Activated naive CD8-positive, alpha-beta T cell treated with anti-CD3 and anti-CD28 coated beads, Interleukin-2, amount 10 ng/mL, durations not matched to agents 7 days and 5 days (primary cell): Measurements from ENCODE around the gene ATXN1. TPM values are rescaled to one million over a fixed set of nuclear protein-coding genes. Genes with fewer than 3 reads are reported as not detected.
A peak's percentile ranks its signal among the peaks of the same experiment; 100 is the strongest.
"Not testable (repeated sequence)": the region's sequence is repeated elsewhere in the genome, so short reads cannot be mapped to it uniquely, and the experiment has no call there.

ENCODE experiments used
- ATAC-seq: fragments of 150-1000 bp; cut with Tn5 transposase; one replicate; pipeline ENCODE4 v1.10.0; 2021; ENCODE audit warnings: low read depth, moderate library complexity
- POLR2A ChIA-PET: fragments of 350-600 bp; sonication (Branson Sonifier 250); formaldehyde crosslinking; loops from one replicate; lab custom pipeline; 2021; ENCODE audit warnings: antibody characterized with exemption; lab: Charles Lee
- DNase-seq: peaks from one replicate; pipeline ENCODE4 v3.0.0; 2021
- H3K27ac Mint-ChIP-seq: one replicate; pipeline ENCODE4 v1.8.0; 2022; ENCODE audit warnings: mild to moderate bottlenecking, mixed read lengths
- H3K27me3 Mint-ChIP-seq: one replicate; pipeline ENCODE4 v1.8.0; 2022; ENCODE audit warnings: mild to moderate bottlenecking, moderate library complexity, mixed read lengths
- H3K36me3 Mint-ChIP-seq: one replicate; pipeline ENCODE4 v1.8.0; 2021; ENCODE audit warnings: mild to moderate bottlenecking, mixed read lengths
- H3K4me1 Mint-ChIP-seq: one replicate; pipeline ENCODE4 v1.8.0; 2021; ENCODE audit warnings: mixed read lengths
- H3K4me3 Mint-ChIP-seq: one replicate; pipeline ENCODE4 v1.8.0; 2022; ENCODE audit warnings: mild to moderate bottlenecking, moderate library complexity, mixed read lengths
- H3K9me3 Mint-ChIP-seq: one replicate; pipeline ENCODE4 v1.8.0; 2021; ENCODE audit warnings: mixed read lengths
- total RNA-seq, 2 experiments: library from RNA; stranded (reverse); gene quantifications; one replicate each; pipeline ENCODE4 v1.2.3, GENCODE V29; 2021

The ATXN1 gene
- total RNA-seq, 2 experiments from 2014 or later: 63.6 to 67.2 TPM

DNA sequence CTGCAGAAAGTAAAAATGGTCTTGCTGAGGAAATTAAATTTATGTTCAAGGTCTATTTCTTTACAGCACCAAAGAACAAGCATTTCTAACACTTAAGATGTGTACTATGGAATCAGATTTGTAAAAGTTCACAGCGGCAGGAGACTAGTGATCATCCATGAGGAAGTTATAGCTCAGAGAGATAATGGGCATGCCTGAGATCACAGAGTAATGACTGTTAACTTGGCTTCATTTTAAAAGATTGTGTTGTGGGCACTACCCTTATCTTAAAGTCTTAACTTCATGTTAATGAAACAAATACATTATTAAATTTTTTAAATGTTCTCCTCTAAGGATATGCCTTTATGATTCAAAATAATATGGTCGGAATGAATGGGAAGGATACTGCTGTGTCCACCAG, 354.3 kb downstream of the ATXN1 start:
- peaks cover 9% of the 10 kb centered on the region for H3K36me3 Mint-ChIP-seq
- no peaks in the 10 kb centered on the region for H3K27me3 Mint-ChIP-seq
- POLR2A ChIA-PET: interaction anchor here (1.3 kb wide), 1 partner anchor 14 kb away, joined by 5 read pairs; no protein-coding TSS in a partner anchor
- ATAC-seq (no peak), DNase-seq (no peak)
- H3K27ac Mint-ChIP-seq: no peak overlapping the region
- no peak overlapping the region for H3K4me3 Mint-ChIP-seq
- H3K9me3 Mint-ChIP-seq: no peaks in the 10 kb centered on the region
- H3K4me1 Mint-ChIP-seq: peaks cover 20% of the 10 kb centered on the region

DNA sequence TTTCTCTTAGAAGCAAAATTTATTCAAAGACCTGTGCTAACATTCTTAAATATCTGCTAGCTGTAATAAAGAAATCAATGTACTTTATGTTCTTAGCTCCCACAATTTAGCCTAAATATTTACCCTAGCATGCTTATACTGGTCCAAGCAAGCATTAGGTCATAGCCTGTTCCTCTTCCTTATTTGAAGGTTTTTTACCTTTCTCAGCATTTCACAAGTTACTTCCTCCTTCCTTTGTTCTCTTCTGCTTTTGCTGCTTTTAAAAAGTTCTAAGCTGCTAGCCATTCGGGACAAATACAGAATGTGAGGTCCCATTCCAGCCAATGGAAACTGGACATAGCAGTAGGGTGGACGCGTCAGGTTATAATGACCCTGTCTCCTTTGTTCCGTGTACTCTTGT, 354.7 kb downstream of the ATXN1 start:
- POLR2A ChIA-PET: interaction anchor here (0.5 to 1.3 kb wide), 2 partner anchors 14 to 1379 kb away, joined by 4 to 5 read pairs; no protein-coding TSS in a partner anchor
- not testable (repeated sequence) for H3K27ac Mint-ChIP-seq, H3K4me3 Mint-ChIP-seq, ATAC-seq, DNase-seq, H3K27me3 Mint-ChIP-seq, H3K9me3 Mint-ChIP-seq
- peaks cover 22% of the 10 kb centered on the region for H3K4me1 Mint-ChIP-seq
- peaks cover 11% of the 10 kb centered on the region for H3K36me3 Mint-ChIP-seq

DNA sequence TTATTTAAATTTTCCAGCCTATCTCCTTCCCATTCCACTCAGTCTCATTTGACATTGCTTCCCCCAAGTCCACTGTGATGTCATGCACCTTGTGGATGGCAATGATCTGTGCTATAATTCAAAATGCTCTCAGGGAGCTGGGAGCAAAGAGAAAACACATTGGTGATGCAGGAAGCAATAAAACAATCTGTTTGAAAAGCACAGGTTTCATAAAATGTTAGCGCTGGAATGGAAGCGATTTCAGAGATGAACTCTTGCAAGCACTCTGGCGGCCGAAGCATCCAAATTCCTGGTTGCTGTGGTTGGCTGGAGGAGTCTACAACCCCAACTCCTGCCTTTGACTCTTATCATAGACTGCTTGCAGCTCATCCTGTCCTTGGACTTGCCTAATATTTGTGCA, 355.9 kb downstream of the ATXN1 start:
- Mint-ChIP-seq H3K27me3 (no peaks in the 10 kb centered on the region), H3K4me3 (no peak overlapping the region), H3K9me3 (no peaks in the 10 kb centered on the region), H3K36me3 (peaks cover 11% of the 10 kb centered on the region), H3K4me1 (peaks cover 22% of the 10 kb centered on the region), H3K27ac (no peak overlapping the region)
- DNase-seq (no peak), ATAC-seq (no peak)
- POLR2A ChIA-PET: no interaction called here

DNA sequence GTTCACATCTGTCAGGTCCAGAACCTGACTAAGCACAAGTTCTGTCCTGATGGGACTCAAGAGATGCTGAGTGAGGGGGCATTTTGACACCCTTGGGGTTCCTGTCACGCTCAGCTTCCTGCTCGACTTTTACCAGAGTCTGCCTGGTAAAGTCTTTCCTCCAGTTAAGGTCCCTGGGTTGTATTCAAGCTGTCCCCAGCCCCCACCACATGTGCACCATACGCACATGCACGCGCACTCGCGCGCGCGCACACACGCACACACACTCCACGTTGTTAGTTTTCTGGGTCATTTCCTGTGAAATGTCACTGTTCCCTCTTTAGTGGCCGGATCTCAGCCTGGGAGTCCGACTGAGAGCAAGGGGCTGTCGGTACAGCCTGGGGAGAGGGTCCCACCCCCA, 356.8 kb downstream of the ATXN1 start:
- ATAC-seq (no peak), DNase-seq (no peak)
- POLR2A ChIA-PET: no interaction called here
- Mint-ChIP-seq H3K4me3 (no peak overlapping the region), H3K36me3 (peaks cover 11% of the 10 kb centered on the region), H3K9me3 (no peaks in the 10 kb centered on the region), H3K4me1 (peaks cover 16% of the 10 kb centered on the region), H3K27ac (peak overlapping the region; percentile 63), H3K27me3 (no peaks in the 10 kb centered on the region)

DNA sequence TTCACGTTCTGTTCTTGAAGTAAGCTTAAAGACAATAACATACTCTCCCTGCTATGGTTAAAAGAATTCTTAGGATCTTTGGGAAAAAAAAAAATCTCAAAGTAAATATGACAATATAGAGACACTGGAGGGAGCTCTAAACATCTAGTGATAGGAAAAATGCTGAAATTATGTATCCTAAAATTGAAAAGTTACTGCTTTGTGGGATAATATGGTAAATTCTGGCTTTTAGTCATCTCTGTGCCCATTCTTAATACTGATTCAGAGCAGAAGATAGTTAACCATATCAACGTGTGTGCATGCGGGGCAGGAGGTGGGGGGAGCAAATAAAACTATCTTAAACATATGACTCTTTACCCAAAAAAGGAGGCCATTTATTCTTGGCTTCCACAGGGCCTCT, 357.4 kb downstream of the ATXN1 start:
- peaks cover 11% of the 10 kb centered on the region for H3K36me3 Mint-ChIP-seq
- no peaks in the 10 kb centered on the region for H3K27me3 Mint-ChIP-seq
- DNase-seq: no peak
- H3K4me3 Mint-ChIP-seq: no peak overlapping the region
- H3K9me3 Mint-ChIP-seq: no peaks in the 10 kb centered on the region
- ATAC-seq: no peak
- peaks cover 14% of the 10 kb centered on the region for H3K4me1 Mint-ChIP-seq
- H3K27ac Mint-ChIP-seq: no peak overlapping the region
- POLR2A ChIA-PET: no interaction called here

DNA sequence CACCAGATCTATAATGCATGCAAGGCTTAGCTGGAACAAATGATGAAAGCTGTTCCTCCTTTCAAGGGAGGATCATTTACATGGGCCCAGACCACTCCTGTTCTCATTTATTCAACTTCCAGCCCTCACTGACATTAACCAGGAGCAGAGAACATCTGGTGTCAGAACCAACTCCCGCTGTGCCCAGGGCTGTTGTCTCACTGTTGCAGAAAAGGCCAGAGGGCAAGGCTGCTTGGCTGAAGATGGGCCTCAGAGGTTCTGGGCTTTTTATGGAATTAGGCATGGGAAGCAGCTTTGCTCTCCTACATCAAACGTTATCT, 358.7 kb downstream of the ATXN1 start:
- Mint-ChIP-seq H3K36me3 (peaks cover 8% of the 10 kb centered on the region), H3K27me3 (no peaks in the 10 kb centered on the region), H3K4me3 (no peak overlapping the region), H3K27ac (no peak overlapping the region), H3K9me3 (no peaks in the 10 kb centered on the region), H3K4me1 (peaks cover 10% of the 10 kb centered on the region)
- POLR2A ChIA-PET: no interaction called here
- DNase-seq (no peak), ATAC-seq (no peak)

DNA sequence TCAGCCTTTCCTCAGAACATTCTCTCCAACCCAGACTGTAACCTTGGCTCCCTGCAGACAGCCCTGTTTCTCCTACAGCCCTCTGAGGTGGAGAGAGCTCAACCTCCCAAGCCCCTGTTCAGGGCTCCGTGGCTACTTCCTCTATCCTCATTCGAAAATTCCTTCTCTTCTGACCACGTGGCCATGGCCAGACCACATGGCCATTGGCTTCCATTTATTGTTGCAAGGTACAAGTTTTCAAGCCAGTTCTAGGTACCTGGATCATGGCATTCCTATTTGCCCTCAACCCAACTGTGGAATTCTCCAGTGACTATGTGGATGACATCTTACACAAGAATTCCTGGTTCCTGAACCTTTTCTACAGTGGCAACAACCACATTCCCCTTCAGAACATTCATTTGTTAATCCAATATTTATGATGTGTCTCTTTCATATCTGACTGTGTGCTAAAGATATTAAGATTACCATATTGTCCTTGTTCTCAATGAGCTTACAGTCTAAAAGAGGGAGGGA, 361.0 kb downstream of the ATXN1 start:
- no peak for ATAC-seq
- no peaks in the 10 kb centered on the region for H3K9me3 Mint-ChIP-seq
- DNase-seq: no peak
- peaks cover 5% of the 10 kb centered on the region for H3K4me1 Mint-ChIP-seq
- H3K27ac Mint-ChIP-seq: no peak overlapping the region
- POLR2A ChIA-PET: no interaction called here
- H3K4me3 Mint-ChIP-seq: no peak overlapping the region
- peaks cover 8% of the 10 kb centered on the region for H3K36me3 Mint-ChIP-seq
- no peaks in the 10 kb centered on the region for H3K27me3 Mint-ChIP-seq

DNA sequence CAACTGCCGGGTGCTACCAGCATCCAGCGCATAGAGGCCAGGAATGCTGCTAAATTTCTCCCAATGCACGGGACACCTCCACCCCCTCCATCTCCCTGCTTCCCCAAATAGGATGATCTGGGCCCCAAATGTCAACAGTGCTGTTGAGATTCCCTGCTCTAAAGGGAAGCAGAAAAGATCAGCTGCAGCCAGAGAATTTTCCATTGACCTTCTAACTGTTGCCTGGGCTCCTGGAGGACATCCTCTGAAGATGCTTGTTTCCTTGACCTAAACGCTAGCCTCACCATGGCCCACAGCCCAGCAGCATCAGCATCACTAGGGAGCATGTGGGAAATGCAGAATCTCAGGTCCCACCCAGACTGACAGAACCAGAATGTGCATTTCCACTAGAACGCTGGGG, 361.6 kb downstream of the ATXN1 start:
- Mint-ChIP-seq H3K4me1 (peaks cover 5% of the 10 kb centered on the region), H3K9me3 (no peaks in the 10 kb centered on the region), H3K27ac (no peak overlapping the region), H3K4me3 (no peak overlapping the region), H3K27me3 (no peaks in the 10 kb centered on the region), H3K36me3 (peaks cover 8% of the 10 kb centered on the region)
- ATAC-seq: no peak
- POLR2A ChIA-PET: no interaction called here
- DNase-seq: no peak

DNA sequence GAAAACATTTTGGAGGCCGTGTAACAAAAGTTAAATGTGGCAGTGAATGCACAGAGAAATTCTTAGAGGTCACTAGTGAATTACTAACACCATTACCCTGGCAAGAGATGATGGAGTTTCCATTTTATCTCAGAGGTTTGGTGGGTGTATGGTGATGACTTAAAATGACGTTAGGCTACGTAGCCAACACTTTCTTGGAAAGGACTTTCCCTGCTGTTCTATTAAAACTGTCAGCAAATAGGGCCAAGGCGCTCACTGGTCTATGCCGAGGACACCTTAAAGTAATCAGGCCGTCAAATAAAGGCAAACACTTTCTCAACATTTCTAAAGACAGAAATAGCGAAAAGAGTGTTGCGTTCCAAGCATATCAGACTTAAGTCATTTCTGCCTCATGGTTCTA, 362.1 kb downstream of the ATXN1 start:
- Mint-ChIP-seq H3K27me3 (no peaks in the 10 kb centered on the region), H3K4me3 (no peak overlapping the region), H3K27ac (no peak overlapping the region), H3K9me3 (no peaks in the 10 kb centered on the region), H3K4me1 (peaks cover 5% of the 10 kb centered on the region), H3K36me3 (peaks cover 8% of the 10 kb centered on the region)
- DNase-seq: no peak
- POLR2A ChIA-PET: no interaction called here
- no peak for ATAC-seq

DNA sequence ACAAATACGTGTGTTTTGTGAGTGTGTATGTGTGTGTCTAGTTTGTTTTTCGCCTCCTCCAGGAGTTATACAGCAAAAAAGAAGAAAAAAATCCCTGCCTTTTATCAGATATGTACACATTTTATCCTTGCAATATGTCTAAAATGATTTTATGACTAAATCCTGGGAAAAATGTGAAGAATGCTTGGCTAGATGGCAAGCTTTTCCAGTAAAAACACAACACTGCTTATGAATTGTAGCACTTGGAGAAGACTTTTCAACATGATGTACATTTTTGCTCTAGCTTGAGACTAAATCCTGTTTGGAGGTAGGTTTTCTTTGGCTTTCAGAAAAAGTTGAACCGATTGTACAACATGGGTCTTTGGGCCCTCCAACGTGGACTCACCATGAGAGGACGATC, 362.7 kb downstream of the ATXN1 start:
- H3K4me3 Mint-ChIP-seq: no peak overlapping the region
- H3K36me3 Mint-ChIP-seq: peaks cover 10% of the 10 kb centered on the region
- no peaks in the 10 kb centered on the region for H3K27me3 Mint-ChIP-seq
- DNase-seq (no peak), ATAC-seq (no peak)
- POLR2A ChIA-PET: no interaction called here
- no peaks in the 10 kb centered on the region for H3K9me3 Mint-ChIP-seq
- peaks cover 3% of the 10 kb centered on the region for H3K4me1 Mint-ChIP-seq
- H3K27ac Mint-ChIP-seq: no peak overlapping the region

DNA sequence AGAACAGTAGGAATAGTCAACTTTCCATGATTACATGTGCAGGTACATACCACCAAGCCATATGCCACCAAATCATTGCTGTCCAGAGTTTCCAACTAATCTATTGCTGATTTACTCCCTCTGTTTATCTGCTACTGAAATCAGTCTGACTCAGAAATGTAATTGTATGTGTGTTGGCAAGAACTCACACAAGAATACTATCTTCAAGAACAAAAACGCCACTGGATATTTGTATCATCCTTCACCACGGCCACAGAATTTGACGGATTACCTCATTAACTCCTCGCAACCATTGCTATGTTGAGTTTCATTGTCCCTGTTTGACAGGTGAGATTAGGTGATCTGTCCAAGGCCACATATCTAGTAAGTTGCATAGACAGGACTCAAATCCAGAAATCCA, 363.6 kb downstream of the ATXN1 start:
- ATAC-seq: no peak
- no peak for DNase-seq
- no peak overlapping the region for H3K27ac Mint-ChIP-seq
- H3K36me3 Mint-ChIP-seq: peaks cover 10% of the 10 kb centered on the region
- H3K9me3 Mint-ChIP-seq: no peaks in the 10 kb centered on the region
- H3K4me1 Mint-ChIP-seq: peaks cover 3% of the 10 kb centered on the region
- no peak overlapping the region for H3K4me3 Mint-ChIP-seq
- POLR2A ChIA-PET: no interaction called here
- no peaks in the 10 kb centered on the region for H3K27me3 Mint-ChIP-seq

DNA sequence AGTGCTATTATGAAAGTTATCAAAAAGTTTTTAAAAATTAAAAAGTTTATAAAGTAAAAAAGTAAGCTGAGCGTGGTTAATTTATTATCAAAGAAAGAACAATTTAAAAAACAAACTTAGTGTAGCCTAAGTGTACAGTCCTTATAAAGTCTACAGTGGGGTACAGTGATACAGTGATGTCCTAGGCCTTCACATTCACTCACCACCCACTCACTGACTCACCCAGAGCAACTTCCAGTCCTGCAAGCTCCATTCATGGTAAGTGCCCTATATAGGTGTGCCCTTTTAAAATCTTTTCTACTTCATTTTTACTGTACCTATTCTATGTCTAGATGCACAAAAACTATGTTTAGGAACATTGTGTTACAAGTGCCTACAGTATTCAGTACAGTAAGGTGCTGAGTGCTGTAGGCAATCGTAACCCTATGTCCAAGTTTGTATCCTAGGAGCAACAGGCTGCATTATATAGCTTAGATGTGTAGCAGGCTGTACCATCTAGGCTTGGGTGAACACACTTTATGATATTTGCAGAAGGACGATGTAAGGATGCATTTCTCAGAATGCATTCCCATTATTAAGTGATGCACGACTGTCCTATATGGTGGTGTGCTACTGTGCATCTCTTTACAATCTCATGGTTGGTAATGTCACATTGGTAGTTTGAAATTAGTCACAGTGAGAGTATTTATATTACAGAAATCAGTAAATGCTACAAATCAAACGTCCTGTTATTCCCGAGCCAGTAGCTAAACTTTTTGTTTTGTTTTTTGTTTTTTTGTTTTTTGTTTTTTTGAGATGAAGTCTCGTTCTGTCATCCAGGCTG, 364.6 kb downstream of the ATXN1 start:
- POLR2A ChIA-PET: no interaction called here
- peaks cover 2% of the 10 kb centered on the region for H3K4me1 Mint-ChIP-seq
- H3K36me3 Mint-ChIP-seq: peaks cover 5% of the 10 kb centered on the region
- no peaks in the 10 kb centered on the region for H3K9me3 Mint-ChIP-seq
- ATAC-seq (no peak), DNase-seq (no peak)
- H3K27me3 Mint-ChIP-seq: no peaks in the 10 kb centered on the region
- H3K4me3 Mint-ChIP-seq: no peak overlapping the region
- no peak overlapping the region for H3K27ac Mint-ChIP-seq

DNA sequence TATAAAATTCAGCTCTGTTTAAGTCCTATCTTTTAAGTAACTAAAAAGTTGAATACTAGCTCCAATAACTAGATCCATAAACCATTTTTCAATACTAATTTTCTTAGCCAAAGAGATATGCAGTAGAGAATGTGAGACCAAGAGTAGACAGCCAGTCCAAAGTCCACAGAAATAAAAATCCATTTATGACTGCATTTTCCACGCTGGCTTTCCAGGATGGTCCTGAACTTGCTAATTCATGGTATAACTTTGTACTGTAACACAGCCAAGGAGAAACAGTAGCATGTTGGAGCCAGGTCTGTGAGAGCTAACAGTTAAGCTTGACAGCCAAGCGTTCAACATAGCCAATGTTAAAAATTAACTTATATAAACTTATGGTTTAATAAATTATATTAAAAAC, 366.6 kb downstream of the ATXN1 start:
- no peak overlapping the region for H3K27ac Mint-ChIP-seq
- ATAC-seq (no peak), DNase-seq (no peak)
- peaks cover 4% of the 10 kb centered on the region for H3K36me3 Mint-ChIP-seq
- H3K4me3 Mint-ChIP-seq: no peak overlapping the region
- H3K27me3 Mint-ChIP-seq: no peaks in the 10 kb centered on the region
- POLR2A ChIA-PET: no interaction called here
- no peaks in the 10 kb centered on the region for H3K4me1 Mint-ChIP-seq
- H3K9me3 Mint-ChIP-seq: no peaks in the 10 kb centered on the region

DNA sequence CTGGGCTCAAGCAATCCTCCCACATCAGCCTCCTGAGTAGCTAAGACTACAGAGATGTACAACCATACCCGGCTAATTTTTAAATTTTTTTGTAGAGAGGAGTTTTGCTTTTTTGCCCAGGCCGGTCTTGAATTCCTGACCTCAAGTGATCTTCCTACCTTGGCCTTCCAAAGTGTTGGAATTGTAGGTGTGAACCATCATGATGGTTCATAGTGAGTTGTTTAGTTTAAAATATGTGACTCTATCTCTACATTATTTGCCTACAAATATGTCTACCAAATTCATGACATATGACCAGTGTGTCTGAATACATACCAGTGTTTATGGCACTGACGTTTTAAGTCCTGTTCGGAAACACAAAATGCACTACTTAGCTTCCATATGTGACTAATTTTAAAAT, 367.9 kb downstream of the ATXN1 start:
- ATAC-seq (no peak), DNase-seq (no peak)
- Mint-ChIP-seq H3K36me3 (peaks cover 4% of the 10 kb centered on the region), H3K27me3 (no peaks in the 10 kb centered on the region), H3K27ac (no peak overlapping the region), H3K4me1 (no peaks in the 10 kb centered on the region), H3K4me3 (no peak overlapping the region), H3K9me3 (no peaks in the 10 kb centered on the region)
- POLR2A ChIA-PET: no interaction called here
